Panc1 (cell line): Measurements from ENCODE around the gene KRTAP8-1. TPM values are rescaled to one million over a fixed set of nuclear protein-coding genes. Genes with fewer than 3 reads are reported as not detected.

Experiments
- ATAC-seq: fragments of 200-7000 bp; cut with Tn5 transposase; 2 replicates; pipeline ENCODE4 v1.9.1; 2020; ENCODE audit warnings: mild to moderate bottlenecking, moderate library complexity
- Bru-seq: library from RNA; stranded (reverse); fragments of 400-500 nt; gene quantifications from one replicate; lab custom pipeline; 2021; lab: Mats Ljungman, UMichigan
- BruChase-seq, 2 experiments: library from RNA; stranded (reverse); fragments of 400-500 nt; gene quantifications; one replicate each; lab custom pipeline; 2021; lab: Mats Ljungman, UMichigan
- BruUV-seq: library from RNA; stranded (reverse); fragments of 400-500 nt; replicated peaks from 2 replicates; lab custom pipeline; 2021; lab: Mats Ljungman, UMichigan
- CTCF ChIA-PET: fragments of 300-600 bp; sonication (Branson Sonifier 250); formaldehyde crosslinking; loops from one replicate; lab custom pipeline; 2022; ENCODE audit warnings: antibody characterized with exemption; lab: Charles Lee
- POLR2A ChIA-PET: fragments of 300-600 bp; sonication (Branson Sonifier 250); formaldehyde crosslinking; loops from one replicate; lab custom pipeline; 2022; ENCODE audit warnings: antibody characterized with exemption; lab: Charles Lee
- DNase-seq: peaks from one replicate; pipeline ENCODE4 v3.0.0-alpha.2; 2010; ENCODE audit warnings: low read depth, low spot score
- H3K27ac ChIP-seq: 2 replicates; pipeline ENCODE4 v1.5.1; 2011; ENCODE audit warnings: mild to moderate bottlenecking, low read length, inconsistent platforms
- H3K27me3 ChIP-seq: fragments of 200-500 bp; sonication (Bioruptor generic); 2 replicates; pipeline ENCODE4 v1.6.0; 2014; ENCODE audit warnings: low read length, inconsistent platforms; ENCODE audit not compliant: control insufficient read depth, insufficient read depth
- H3K36me3 ChIP-seq: fragments of 200-500 bp; sonication (Bioruptor generic); 2 replicates; pipeline ENCODE4 v1.5.1; 2014; ENCODE audit warnings: inconsistent platforms, mild to moderate bottlenecking, low read length, moderate library complexity; ENCODE audit not compliant: control insufficient read depth, insufficient read depth
- H3K4me1 ChIP-seq: 2 replicates; pipeline ENCODE4 v1.5.1; 2011; ENCODE audit warnings: inconsistent platforms, mild to moderate bottlenecking, low read length, moderate library complexity; ENCODE audit not compliant: control insufficient read depth, insufficient read depth
- H3K4me3 ChIP-seq, 2 experiments: 2 replicates each; pipeline ENCODE4 v1.5.1; 2011 to 2012; ENCODE audit warnings: low read depth in 2 of 2, low read length in 2 of 2, mild to moderate bottlenecking in 2 of 2, inconsistent platforms in 1 of 2, moderate library complexity in 1 of 2
- H3K9me3 ChIP-seq: fragments of 200-500 bp; sonication (Bioruptor generic); 2 replicates; pipeline ENCODE4 v1.5.1; 2014; ENCODE audit warnings: low read depth, mild to moderate bottlenecking, inconsistent platforms, low read length, moderate library complexity; ENCODE audit not compliant: control insufficient read depth, insufficient read depth
- CTCF ChIP-seq: fragments of 450-650 bp; IDR thresholded peaks from 2 replicates; pipeline ENCODE4 v1.5.1; 2017; ENCODE audit warnings: mild to moderate bottlenecking
- POLR2AphosphoS5 ChIP-seq: IDR thresholded peaks from 2 replicates; pipeline ENCODE4 v1.6.1; 2012; ENCODE audit warnings: mild to moderate bottlenecking, low read depth, low read length, moderate library complexity
- REST ChIP-seq, 2 experiments: IDR thresholded peaks; 2 replicates each; pipeline ENCODE4 v1.6.1; 2011 to 2012; ENCODE audit warnings: low read depth in 2 of 2, control low read depth in 1 of 2, low read length in 1 of 2, mild to moderate bottlenecking in 1 of 2, moderate library complexity in 1 of 2; ENCODE audit not compliant: insufficient read depth in 1 of 2
- SIN3A ChIP-seq: IDR thresholded peaks from 2 replicates; pipeline ENCODE4 v1.6.1; 2012; ENCODE audit warnings: low read depth, mild to moderate bottlenecking, low read length, moderate library complexity, borderline replicate concordance; ENCODE audit not compliant: insufficient read depth
- TCF7L2 ChIP-seq: IDR thresholded peaks from 2 replicates; pipeline ENCODE4 v1.6.1; 2011; ENCODE audit warnings: mild to moderate bottlenecking, low read depth, low read length, inconsistent platforms
- in situ Hi-C: cut with HindIII; loops from 2 replicates; pipeline ENCODE4 v1.10.0; 2016; ENCODE audit warnings: low sequenced_read_pairs, low pct_unique_long_range_greater_than_20kb
- intact Hi-C: fragments of 100-400 bp; cut with micrococcal nuclease; formaldehyde crosslinking; loops from one replicate; pipeline ENCODE4 v1.10.0; 2022; ENCODE audit not compliant: unreplicated experiment
- long read RNA-seq: library from polyadenylated mRNA; unstranded; transcript quantifications from one replicate; pipeline ENCODE4 v2.0.0, GENCODE V29; 2021; ENCODE audit not compliant: unreplicated experiment
- polyA plus RNA-seq: library from polyadenylated mRNA; unstranded; fragments of >200 nt; gene quantifications from one replicate; pipeline ENCODE4 v1.2.1, GENCODE V29; 2012; ENCODE audit warnings: missing spikeins; ENCODE audit not compliant: insufficient read length
- total RNA-seq: library from RNA; stranded (reverse); gene quantifications from one replicate; pipeline ENCODE4 v1.2.1, GENCODE V29; 2021; ENCODE audit not compliant: unreplicated experiment

KRTAP8-1 gene
- total RNA-seq (not detected), Bru-seq, nascent RNA (not detected), BruChase-seq, experiment 1, labeled RNA remaining after a 2-hour chase (not detected), BruChase-seq, experiment 2, labeled RNA remaining after a 6-hour chase (not detected)
- not detected for polyA plus RNA-seq
- long read RNA-seq = 0 reads

GRCh38 chr21:30813174-30813573 lies at the start of gene KRTAP8-1:
TSS of gene KRTAP8-1 (minus strand) at chr21:30813274. CDS start at chr21:30813220, 54 bp downstream.
- no peaks in the 10 kb centered on the region for H3K27me3 ChIP-seq
- ATAC-seq = no peak

More at GRCh38 chr21:30813174-30813573, at the start of gene KRTAP8-1:
- intact Hi-C loops (no loop called here), in situ Hi-C loops (no loop called here)
- CTCF ChIA-PET = no interaction called here
- Histone ChIP-seq H3K4me1 (no peaks in the 10 kb centered on the region), H3K27ac (no peak within 1 kb of the TSS), H3K4me3 (no peak within 1 kb of the TSS), H3K9me3 (no peaks in the 10 kb centered on the region), H3K36me3 (no peaks in the 10 kb centered on the region)
- TF ChIP-seq POLR2AphosphoS5 = no peak
- TF ChIP-seq SIN3A = no peak
- no peak for TF ChIP-seq CTCF
- no peak for TF ChIP-seq TCF7L2
- TF ChIP-seq REST (IDR thresholded peaks at IDR 0.05; ENCODE audit: insufficient read depth in 1 of 2, low read depth in 2 of 2, low read length in 1 of 2) = no peak
- BruUV-seq = no TSS peak
- POLR2A ChIA-PET = no interaction called here
- no peak for DNase-seq
